Measurements from ENCODE around the gene RGMA. TPM values are rescaled to one million over a fixed set of nuclear protein-coding genes. Genes with fewer than 3 reads are reported as not detected.

RGMA gene
- total and polyA plus RNA-seq, 2 experiments from 2014 or later = 34.2 to 36.5 TPM

GRCh38 chr15:93012786-93013185 is 76.2 kb downstream of the RGMA start:
- no peak overlapping the region for H3K27ac Mint-ChIP-seq

GRCh38 chr15:93007994-93008393 is 81.0 kb downstream of the RGMA start:
- Histone ChIP-seq H3K27me3 (ENCODE audit: insufficient read depth) (no peaks in the 10 kb centered on the region), H3F3A (replicated peaks; ENCODE audit: low read depth) (no peaks in the 10 kb centered on the region), H3K4me2 (no peak overlapping the region), H2AFZ (no peak overlapping the region), H3K4me1 (ENCODE audit: insufficient read depth) (no peaks in the 10 kb centered on the region), H3K4me3 (no peak overlapping the region), H3K36me3 (ENCODE audit: insufficient read depth) (peaks cover 78% of the 10 kb centered on the region), H3K27ac (ENCODE audit: low read depth) (peak overlapping the region; percentile 58; the same call in 1 of the 2 replicates), H3K9me2 (ENCODE audit: insufficient read depth) (no peaks in the 10 kb centered on the region), H4K20me1 (replicated peaks; ENCODE audit: insufficient read depth) (peaks cover 9% of the 10 kb centered on the region), H3K79me2 (replicated peaks; ENCODE audit: insufficient read depth) (no peaks in the 10 kb centered on the region)
- TF ChIP-seq ZNF462 (CRISPR knock-in tag; IDR thresholded peaks at IDR 0.05) (no peak), REST (IDR thresholded peaks at IDR 0.05; ENCODE audit: unreplicated experiment) (no peak), ETS1 (IDR thresholded peaks at IDR 0.05) (no peak), CREB1 (CRISPR knock-in tag; IDR thresholded peaks at IDR 0.05; ENCODE audit: low read depth) (no peak), ZNF331 (CRISPR knock-in tag; IDR thresholded peaks at IDR 0.05; ENCODE audit: low read depth) (no peak)
- H3K27me3 Mint-ChIP-seq (ENCODE audit: insufficient read depth, low read depth, poor library complexity) = peaks cover 1% of the 10 kb centered on the region
- H3K36me3 Mint-ChIP-seq (ENCODE audit: low read depth) = peaks cover 91% of the 10 kb centered on the region
- H3K4me3 Mint-ChIP-seq = no peak overlapping the region
- H3K9me3 Mint-ChIP-seq = no peaks in the 10 kb centered on the region
- no peaks in the 10 kb centered on the region for H3K4me1 Mint-ChIP-seq
- ATAC-seq (no peak), DNase-seq (ENCODE audit: low spot score) (no peak)
- H3K27ac Mint-ChIP-seq = peak overlapping the region; percentile 20

More at GRCh38 chr15:93012786-93013185, 76.2 kb downstream of the RGMA start:
- no peak overlapping the region for H3K4me3 ChIP-seq
- no peaks in the 10 kb centered on the region for H3K9me3 Mint-ChIP-seq
- peaks cover 93% of the 10 kb centered on the region for H3K36me3 Mint-ChIP-seq (ENCODE audit: low read depth)
- no peaks in the 10 kb centered on the region for H3K4me1 ChIP-seq (ENCODE audit: insufficient read depth)
- no peak overlapping the region for H2AFZ ChIP-seq
- 0 out of 2 replicates have a peak, but pooled peaks cover 4% of the 10 kb centered on the region for H3F3A ChIP-seq (replicated peaks; ENCODE audit: low read depth)
- no peaks in the 10 kb centered on the region for H3K4me1 Mint-ChIP-seq
- ATAC-seq (no peak), DNase-seq (ENCODE audit: low spot score) (no peak)
- TF ChIP-seq ZNF331 (CRISPR knock-in tag; IDR thresholded peaks at IDR 0.05; ENCODE audit: low read depth) (no peak), STAT1 (IDR thresholded peaks at IDR 0.05; ENCODE audit: unreplicated experiment) (no peak), CREB1 (CRISPR knock-in tag; IDR thresholded peaks at IDR 0.05; ENCODE audit: low read depth) (no peak), NANOG (IDR thresholded peaks at IDR 0.05; ENCODE audit: borderline replicate concordance) (no peak), ETS1 (IDR thresholded peaks at IDR 0.05) (no peak)
- no peaks in the 10 kb centered on the region for H3K27me3 ChIP-seq (ENCODE audit: insufficient read depth)
- no peaks in the 10 kb centered on the region for H3K9me2 ChIP-seq (ENCODE audit: insufficient read depth)
- no peak overlapping the region for H3K27ac ChIP-seq (ENCODE audit: low read depth)
- H3K4me3 Mint-ChIP-seq = no peak overlapping the region
- H3K4me2 ChIP-seq = no peak overlapping the region
- no peaks in the 10 kb centered on the region for H3K79me2 ChIP-seq (replicated peaks; ENCODE audit: insufficient read depth)
- H3K36me3 ChIP-seq (ENCODE audit: insufficient read depth) = peaks cover 89% of the 10 kb centered on the region
- no peaks in the 10 kb centered on the region for H3K27me3 Mint-ChIP-seq (ENCODE audit: insufficient read depth, low read depth, poor library complexity)
- H4K20me1 ChIP-seq (replicated peaks; ENCODE audit: insufficient read depth) = peaks cover 6% of the 10 kb centered on the region

All from GM23338 (cell line).